ENCODE results near the gene CRACDL.
"Not testable (repeated sequence)": the region's sequence is repeated elsewhere in the genome, so short reads cannot be mapped to it uniquely, and the experiment has no call there.

The CRACDL gene

GRCh38 chr2:98907966-98908905 is 27.8 kb downstream of the CRACDL start:
- DNase-seq (ENCODE audit: low read depth) = no peak

GRCh38 chr2:98907385-98907784 is 28.6 kb downstream of the CRACDL start:
- no peak for DNase-seq (ENCODE audit: low read depth)

- no peak for DNase-seq (ENCODE audit: low read depth)
Observed at GRCh38 chr2:98903767-98904485, 32.1 kb downstream of the CRACDL start.

- no peak for DNase-seq (ENCODE audit: low read depth)
Observed at GRCh38 chr2:98903064-98903355, 33.0 kb downstream of the CRACDL start.

- DNase-seq (ENCODE audit: low read depth) = no peak
Observed at GRCh38 chr2:98902209-98903063, 33.6 kb downstream of the CRACDL start.

- DNase-seq (ENCODE audit: low read depth) = no peak
Observed at GRCh38 chr2:98901702-98902101, 34.3 kb downstream of the CRACDL start.

GRCh38 chr2:98901291-98901690 is 34.7 kb downstream of the CRACDL start:
- DNase-seq (ENCODE audit: low read depth) = no peak

GRCh38 chr2:98900721-98901120 is 35.3 kb downstream of the CRACDL start:
- no peak for DNase-seq (ENCODE audit: low read depth)

GRCh38 chr2:98899703-98900078 is 36.3 kb downstream of the CRACDL start:
- not testable (repeated sequence) for DNase-seq (ENCODE audit: low read depth)

GRCh38 chr2:98899041-98899702 is 36.9 kb downstream of the CRACDL start:
- no peak for DNase-seq (ENCODE audit: low read depth)

- DNase-seq (ENCODE audit: low read depth) = no peak
Observed at GRCh38 chr2:98898423-98898841, 37.6 kb downstream of the CRACDL start.

GRCh38 chr2:98897746-98898145 is 38.3 kb downstream of the CRACDL start:
- DNase-seq (ENCODE audit: low read depth) = no peak

GRCh38 chr2:98896944-98897343 is 39.1 kb downstream of the CRACDL start:
- no peak for DNase-seq (ENCODE audit: low read depth)

- no peak for DNase-seq (ENCODE audit: low read depth)
Observed at GRCh38 chr2:98896416-98896815, 39.6 kb downstream of the CRACDL start.

GRCh38 chr2:98895901-98896300 is 40.1 kb downstream of the CRACDL start:
- no peak for DNase-seq (ENCODE audit: low read depth)

- no peak for DNase-seq (ENCODE audit: low read depth)
Observed at GRCh38 chr2:98895221-98895620, 40.8 kb downstream of the CRACDL start.

GRCh38 chr2:98894331-98895000 is 41.6 kb downstream of the CRACDL start:
- no peak for DNase-seq (ENCODE audit: low read depth)

GRCh38 chr2:98893911-98894321 is 42.1 kb downstream of the CRACDL start:
- no peak for DNase-seq (ENCODE audit: low read depth)

- DNase-seq (ENCODE audit: low read depth) = no peak
Observed at GRCh38 chr2:98892871-98893270, 43.2 kb downstream of the CRACDL start.

GRCh38 chr2:98891591-98891990 is 44.4 kb downstream of the CRACDL start:
- no peak for DNase-seq (ENCODE audit: low read depth)

GRCh38 chr2:98886066-98886554 is 49.9 kb downstream of the CRACDL start:
- no peak for DNase-seq (ENCODE audit: low read depth)

Data from T-helper 22 cell (primary cell).